HG02610 (cell line): ENCODE data around the gene SRL.
A peak's percentile ranks its signal among the peaks of the same experiment; 100 is the strongest.
"Not testable (repeated sequence)": the region's sequence is repeated elsewhere in the genome, so short reads cannot be mapped to it uniquely, and the experiment has no call there.

ENCODE experiments used
- ATAC-seq: cut with Tn5 transposase; IDR thresholded peaks from one replicate; pipeline ENCODE4 v1.9.1; 2021; ENCODE audit warnings: mild to moderate bottlenecking, moderate library complexity; ENCODE audit not compliant: unreplicated experiment

SRL gene

DNA sequence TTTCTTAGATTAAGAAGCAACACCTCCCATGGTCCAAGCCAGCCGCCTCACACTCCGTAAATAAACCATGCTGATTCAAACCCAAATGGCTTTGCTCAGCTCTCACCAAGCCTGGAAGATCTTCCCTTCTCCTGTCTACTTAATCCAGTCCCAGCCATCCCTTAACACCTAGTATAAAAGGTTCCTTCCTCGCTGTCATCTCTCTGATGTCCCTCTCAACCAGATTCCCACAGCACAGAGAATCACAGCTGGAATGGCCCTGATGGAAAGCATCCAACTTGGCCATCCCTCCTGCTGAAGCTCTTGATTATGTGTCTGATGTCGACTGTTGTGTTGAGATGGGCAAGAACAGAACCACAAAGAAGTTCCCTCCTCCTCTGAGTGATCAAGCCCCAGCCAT, 75.1 kb downstream of the SRL start:
- no peak for ATAC-seq

DNA sequence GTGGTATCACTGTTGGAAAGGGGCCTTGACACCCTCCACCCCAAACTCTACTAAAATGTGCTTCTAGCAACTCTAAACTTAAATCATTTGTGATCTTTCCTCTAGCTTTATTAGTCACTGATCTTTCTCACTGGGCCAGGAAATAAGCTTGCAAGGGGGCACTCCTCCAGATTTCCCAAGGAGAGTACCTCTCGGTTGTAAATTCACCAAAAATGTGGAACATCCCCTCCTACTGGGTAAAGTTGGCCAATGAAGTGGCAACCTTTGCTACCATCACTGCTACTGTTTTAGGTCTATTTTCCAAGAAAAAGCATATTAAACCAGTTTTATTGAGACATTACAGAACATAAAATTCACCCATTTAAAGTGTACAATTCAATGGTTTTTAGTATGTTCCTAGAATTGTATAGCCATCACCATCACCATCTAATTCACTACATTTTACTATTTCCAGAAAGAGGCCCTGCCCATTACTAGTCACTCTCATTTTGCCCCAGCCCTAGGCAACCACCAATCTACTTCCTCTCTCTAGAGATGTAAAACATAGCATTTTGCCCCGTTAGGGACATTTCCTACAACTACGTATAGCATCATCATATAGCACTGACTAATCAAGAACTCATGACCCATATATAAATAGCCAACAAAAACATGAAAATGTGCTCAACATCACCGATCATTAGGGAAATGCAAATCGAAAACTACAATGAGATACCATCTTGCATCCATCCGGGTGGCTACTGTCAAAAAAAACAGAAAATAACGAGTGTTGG, 81.0 kb downstream of the SRL start:
- no peak for ATAC-seq

DNA sequence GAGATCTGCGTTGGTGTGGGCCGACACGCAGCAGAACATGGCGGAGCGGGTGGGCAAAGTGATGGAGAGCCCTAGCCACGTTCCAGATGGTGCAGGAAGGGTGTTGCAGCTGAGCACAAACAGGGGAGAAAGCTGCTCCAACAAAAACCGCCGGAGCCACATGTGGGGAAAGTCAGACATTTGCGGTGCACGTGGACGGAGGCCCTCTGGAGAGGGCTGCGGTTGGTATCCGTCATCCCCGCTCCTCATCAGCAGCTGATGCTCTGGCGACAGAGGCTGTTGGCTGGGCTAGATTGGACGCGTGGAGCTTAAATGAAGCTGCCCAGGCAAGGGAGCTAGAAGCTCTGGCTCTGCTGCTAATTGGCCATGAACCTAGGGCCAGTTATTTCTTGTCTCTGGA, 82.2 kb downstream of the SRL start:
- ATAC-seq, result no peak

DNA sequence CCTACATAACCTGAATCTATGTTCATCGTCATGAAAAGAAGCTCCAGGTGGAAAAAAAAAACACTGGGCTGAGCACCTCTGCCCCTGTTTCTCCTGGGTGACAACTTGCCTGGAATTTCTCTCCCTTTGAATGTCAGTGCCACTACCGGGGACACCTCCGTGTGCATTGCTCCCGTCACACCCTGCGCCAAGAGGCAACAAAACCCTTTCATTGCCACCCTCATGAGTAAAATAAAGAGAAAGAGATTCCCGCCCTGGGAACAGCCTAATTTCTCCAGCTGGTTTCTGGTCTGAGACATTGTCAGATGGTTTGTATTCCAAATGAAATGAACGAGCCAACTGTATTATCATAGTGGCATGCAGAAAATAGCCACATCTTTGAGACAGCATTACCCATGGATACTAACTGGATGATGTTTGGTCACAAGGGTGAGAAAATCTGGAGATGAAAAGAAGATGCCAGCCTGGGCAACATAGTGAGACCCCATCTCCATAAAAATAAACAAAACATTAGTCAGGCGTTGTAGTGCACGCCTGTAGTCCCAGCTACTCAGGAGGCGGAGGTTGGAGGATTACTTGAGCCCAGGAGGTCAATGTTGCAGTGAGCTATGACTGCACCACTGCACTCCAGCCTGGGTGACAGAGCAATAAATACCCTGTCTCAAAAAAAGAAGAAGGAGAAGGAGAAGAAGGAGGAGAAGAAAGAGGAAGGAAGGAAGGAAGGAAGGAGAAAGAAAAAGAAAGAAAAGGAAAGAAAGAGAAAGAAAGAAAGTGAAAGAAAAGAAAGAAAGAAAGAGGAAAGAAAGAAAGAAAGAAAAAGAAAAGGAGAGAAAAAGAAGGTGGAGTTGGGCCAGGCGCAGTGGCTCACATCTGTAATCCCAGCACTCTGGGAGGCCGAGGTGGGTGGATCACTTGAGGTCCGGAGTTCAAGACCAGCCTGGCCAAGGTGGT, 83.5 kb downstream of the SRL start:
- no peak for ATAC-seq

DNA sequence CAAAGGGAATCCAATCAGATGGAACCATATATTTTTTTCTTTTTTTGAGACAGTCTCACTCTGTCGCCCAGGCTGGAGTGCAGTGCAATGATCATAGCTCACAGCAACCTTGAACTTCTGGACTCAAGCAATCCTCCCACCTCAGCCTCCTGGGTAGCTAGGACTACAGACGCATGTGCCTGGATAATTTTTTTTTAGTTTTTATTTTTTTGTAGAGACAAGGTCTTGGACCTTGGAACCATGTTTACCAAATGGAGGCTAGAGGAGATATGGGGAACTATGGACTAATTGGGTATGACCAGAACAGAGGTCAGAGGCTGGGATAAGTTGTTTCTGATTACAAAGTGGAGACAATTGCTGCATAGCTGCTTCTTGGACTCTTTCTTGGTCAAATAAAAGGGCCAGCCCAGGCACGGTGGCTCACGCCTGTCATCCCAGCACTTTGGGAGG, 84.5 kb downstream of the SRL start:
- no peak for ATAC-seq

DNA sequence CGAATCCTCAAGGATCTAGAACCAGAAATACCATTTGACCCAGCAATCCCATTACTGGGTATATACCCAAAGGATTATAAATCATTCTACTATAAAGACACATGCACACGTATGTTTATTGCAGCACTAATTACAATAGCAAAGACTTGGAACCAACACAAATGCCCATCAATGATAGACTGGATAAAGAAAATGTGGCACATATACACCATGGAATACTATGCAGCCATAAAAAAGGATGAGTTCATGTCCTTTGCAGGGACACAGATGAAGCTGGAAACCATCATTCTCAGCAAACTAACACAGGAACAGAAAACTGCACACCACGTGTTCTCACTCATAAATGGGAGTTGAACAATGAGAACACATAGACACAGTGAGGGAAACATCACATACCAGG, 85.4 kb downstream of the SRL start:
- not testable (repeated sequence) for ATAC-seq

DNA sequence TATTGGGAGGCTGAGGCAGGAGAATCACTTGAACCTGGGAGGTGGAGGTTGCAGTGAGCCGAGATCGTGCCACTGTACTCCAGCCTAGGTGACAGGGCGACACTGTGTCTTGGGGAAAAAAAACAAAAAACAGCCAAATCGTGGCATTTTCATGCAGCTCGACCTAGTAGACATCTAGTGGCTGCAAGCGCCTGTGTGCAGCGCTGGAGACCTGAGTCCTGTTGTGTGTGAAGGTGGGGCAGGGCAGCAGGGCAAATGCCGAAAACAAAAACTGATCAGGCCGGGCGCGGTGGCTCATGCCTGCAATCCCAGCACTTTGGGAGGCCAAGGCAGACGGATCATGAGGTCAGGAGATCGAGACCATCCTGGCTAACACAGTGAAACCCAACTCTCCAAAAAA, 88.5 kb downstream of the SRL start:
- ATAC-seq, result not testable (repeated sequence)

DNA sequence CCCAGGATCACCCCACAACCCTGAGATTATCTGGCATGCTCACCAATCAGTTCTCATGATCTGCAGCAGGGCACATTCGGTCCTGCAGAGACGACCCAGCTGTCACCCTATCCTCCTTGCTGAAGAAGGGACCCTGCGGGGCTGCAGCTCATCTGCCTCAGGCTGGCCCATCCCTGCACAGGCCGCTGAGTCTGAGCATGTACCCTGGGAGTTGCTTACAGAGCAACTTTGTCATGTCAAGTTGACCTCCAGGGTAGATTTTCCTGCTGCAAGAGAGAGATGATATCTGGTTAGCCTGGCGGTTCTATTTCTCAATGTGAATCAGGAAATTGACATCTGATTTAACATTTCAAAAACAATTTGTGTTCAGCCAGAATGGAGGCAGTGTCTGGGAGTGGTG, 89.6 kb downstream of the SRL start:
- no peak for ATAC-seq

DNA sequence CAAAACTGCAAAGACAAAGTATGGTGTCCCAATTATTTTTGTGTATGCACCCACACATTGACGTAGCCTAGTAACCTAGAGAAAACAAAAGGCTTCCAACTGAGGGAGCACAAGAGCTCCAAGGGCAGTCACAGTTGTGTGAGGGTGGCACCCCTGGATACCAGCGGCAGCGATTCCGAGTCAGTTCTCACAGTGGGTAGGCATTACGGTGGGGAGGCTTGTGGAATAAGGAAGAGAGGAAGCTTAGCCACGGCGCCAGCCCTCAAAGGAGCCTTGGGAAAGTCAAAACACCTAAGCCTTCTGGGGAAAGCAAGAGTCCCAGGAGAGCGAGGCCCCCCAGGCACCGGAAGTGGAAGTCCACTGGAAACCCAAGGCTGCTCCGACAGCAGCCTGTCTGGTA, 94.6 kb downstream of the SRL start:
- no peak for ATAC-seq

DNA sequence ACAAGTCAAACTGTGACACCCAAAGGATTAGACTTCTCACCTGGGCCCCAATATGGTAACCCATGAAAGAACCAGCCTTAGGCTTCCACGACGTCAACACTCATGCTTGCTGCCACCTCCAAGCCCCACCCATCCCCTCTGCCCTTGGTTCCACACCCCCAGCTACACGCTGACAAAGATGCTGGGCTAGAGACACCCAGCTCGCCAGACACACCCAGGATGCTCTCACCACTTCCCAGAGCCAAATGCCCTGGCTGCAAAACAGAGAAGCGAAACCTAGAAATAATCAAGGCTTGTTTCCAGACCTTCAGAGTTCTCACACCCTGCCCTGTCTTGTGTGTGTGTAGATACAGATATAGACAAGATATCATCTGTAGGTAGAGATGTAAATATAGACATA, 99.6 kb downstream of the SRL start:
- ATAC-seq, result no peak

DNA sequence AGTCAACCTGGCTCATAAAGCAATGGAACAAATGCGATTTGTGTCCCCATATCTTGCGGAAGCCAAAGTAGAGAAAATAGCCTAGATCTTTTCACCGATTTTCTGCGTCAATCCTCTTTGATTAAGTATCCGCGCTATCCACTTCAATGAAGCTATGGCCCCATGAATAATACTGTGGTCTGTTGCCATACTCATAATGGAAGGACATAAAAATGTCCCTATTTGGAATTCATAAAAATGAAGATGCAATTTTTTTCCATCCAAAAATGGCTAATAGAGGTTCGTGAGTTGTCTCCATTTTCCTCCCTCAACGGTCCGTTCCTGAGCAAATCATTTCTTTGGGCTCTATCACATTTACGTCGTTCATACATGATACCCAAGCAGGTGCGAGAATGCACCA, 100.3 kb downstream of the SRL start:
- no peak for ATAC-seq

DNA sequence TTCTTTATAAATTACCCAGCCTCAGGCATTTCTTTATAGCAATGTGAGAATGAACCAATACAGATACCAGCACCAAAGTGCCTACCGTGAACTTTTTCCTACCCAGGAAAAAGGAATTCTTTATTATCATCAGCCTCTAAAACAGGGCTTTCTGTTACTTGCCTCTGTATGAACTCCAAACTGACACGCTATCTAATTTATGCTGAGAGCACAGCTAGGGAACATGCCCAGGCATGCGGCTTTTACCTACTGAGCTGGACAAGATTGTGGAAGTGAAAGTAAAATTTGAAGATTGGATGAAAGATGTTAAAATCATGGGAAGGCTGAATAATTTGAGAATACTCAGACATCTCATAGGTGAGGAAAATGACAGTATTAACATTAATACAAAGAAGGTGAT, 101.2 kb downstream of the SRL start:
- peak; percentile 51 for ATAC-seq

DNA sequence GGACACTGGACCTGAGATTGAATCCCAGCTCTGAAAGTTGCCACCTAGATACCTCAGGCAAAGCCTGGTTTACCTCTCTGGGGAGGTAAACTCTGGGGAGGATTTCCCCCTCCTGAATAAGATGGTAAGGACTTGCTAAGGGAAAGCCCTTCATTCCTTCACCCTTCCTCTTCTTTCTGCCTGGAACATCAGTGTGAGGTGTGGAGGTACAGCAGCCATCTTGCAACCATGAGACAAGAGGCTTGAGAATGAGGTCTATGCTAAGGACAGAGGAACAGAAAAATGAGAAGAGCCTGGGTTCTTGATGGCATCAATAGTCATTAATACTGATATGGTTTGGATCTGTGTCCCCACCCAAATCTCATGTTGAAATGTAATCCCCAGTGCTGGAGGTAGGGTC, 101.9 kb downstream of the SRL start:
- ATAC-seq, result no peak
